IPS DF 4.7 (cell line): ENCODE results near the gene RBM10.

ENCODE experiments used
- DNase-seq: peaks from one replicate; pipeline ENCODE4 v3.0.0-alpha.2; 2013; ENCODE audit warnings: low spot score; ENCODE audit errors: extremely low read depth

RBM10 gene

DNA sequence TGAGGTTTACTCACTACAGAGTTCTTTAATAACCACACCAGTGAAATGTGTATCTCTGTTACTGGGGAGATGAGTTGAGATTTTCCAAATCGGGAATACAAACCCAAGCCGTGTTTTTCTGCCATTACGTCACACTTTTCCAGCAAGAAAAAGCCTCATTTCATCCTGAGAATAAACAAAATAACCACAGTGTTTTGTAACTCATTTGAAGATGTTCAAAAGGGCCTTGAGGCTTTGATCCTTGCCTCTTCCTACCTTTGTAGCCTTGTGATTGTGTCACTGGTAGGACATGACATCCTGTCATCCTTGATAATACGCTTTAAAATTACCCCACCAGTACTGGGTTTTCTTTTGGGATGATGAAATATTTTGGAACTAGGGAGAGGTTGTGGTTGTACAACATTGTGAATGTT is 90.7 kb downstream of the RBM10 start:
- no peak for DNase-seq
